Neural cell (in vitro differentiated cells): Measurements from ENCODE around the gene STK32B. TPM values are rescaled to one million over a fixed set of nuclear protein-coding genes. Genes with fewer than 3 reads are reported as not detected.

Experiments
- H2AFZ ChIP-seq: fragments of 200-600, 300-800 bp; sonication (generic), shearing (Covaris generic); 2 replicates; pipeline ENCODE4 v1.6.0; 2014; ENCODE audit warnings: low read depth, mild to moderate bottlenecking, antibody characterized with exemption, low read length, moderate library complexity
- H3F3A ChIP-seq: fragments of 200-600 bp; shearing (Covaris generic); 2 replicates; pipeline ENCODE4 v1.6.1; 2016; ENCODE audit warnings: mild to moderate bottlenecking, moderate library complexity, mixed read lengths, antibody characterized with exemption, low read length; ENCODE audit not compliant: insufficient read depth, poor library complexity, severe bottlenecking
- H3K27ac ChIP-seq: fragments of 200-600, 300-800 bp; sonication (generic), shearing (Covaris generic); 2 replicates; pipeline ENCODE4 v1.5.1; 2014; ENCODE audit warnings: mild to moderate bottlenecking, low read length, moderate library complexity
- H3K27me3 ChIP-seq: fragments of 300-800, 200-600 bp; sonication (generic), shearing (Covaris generic); 2 replicates; pipeline ENCODE4 v1.6.0; 2014; ENCODE audit warnings: mild to moderate bottlenecking, low read depth, low read length, moderate library complexity; ENCODE audit not compliant: insufficient read depth
- H3K36me3 ChIP-seq: fragments of 300-800, 200-600 bp; sonication (generic), shearing (Covaris generic); 2 replicates; pipeline ENCODE4 v1.5.1; 2014; ENCODE audit warnings: mild to moderate bottlenecking, antibody characterized with exemption, low read length, moderate library complexity; ENCODE audit not compliant: insufficient read depth
- H3K4me2 ChIP-seq: fragments of 300-800, 200-600 bp; sonication (generic), shearing (Covaris generic); 2 replicates; pipeline ENCODE4 v1.6.0; 2014; ENCODE audit warnings: mild to moderate bottlenecking, low read length
- H3K4me3 ChIP-seq: fragments of 300-800, 200-600 bp; sonication (generic), shearing (Covaris generic); 2 replicates; pipeline ENCODE4 v1.5.1; 2014; ENCODE audit warnings: mild to moderate bottlenecking, low read length, moderate library complexity
- H3K79me2 ChIP-seq: fragments of 200-600 bp; shearing (Covaris generic); replicated peaks from 2 replicates; pipeline ENCODE4 v1.6.0; 2014; ENCODE audit warnings: mild to moderate bottlenecking, low read length, moderate library complexity; ENCODE audit not compliant: insufficient read depth
- H3K9ac ChIP-seq: fragments of 300-800, 200-600 bp; sonication (generic), shearing (Covaris generic); 2 replicates; pipeline ENCODE4 v1.6.1; 2016; ENCODE audit warnings: mild to moderate bottlenecking, low read length, mixed read lengths
- H3K9me2 ChIP-seq: fragments of 200-600 bp; shearing (Covaris generic); 2 replicates; pipeline ENCODE4 v1.6.1; 2016; ENCODE audit warnings: mild to moderate bottlenecking, low read length, mixed read lengths; ENCODE audit not compliant: insufficient read depth
- H3K9me3 ChIP-seq: fragments of 200-600, 300-800 bp; sonication (generic), shearing (Covaris generic); 2 replicates; pipeline ENCODE4 v1.6.1; 2016; ENCODE audit warnings: mild to moderate bottlenecking, mixed run types, low read length, moderate library complexity, mixed read lengths
- H4K20me1 ChIP-seq: fragments of 200-600 bp; shearing (Covaris generic); 2 replicates; pipeline ENCODE4 v1.6.1; 2016; ENCODE audit warnings: mild to moderate bottlenecking, mixed run types; ENCODE audit not compliant: insufficient read depth
- EP300 ChIP-seq: fragments of 450-650 bp; conservative IDR thresholded peaks from 2 replicates; pipeline ENCODE4 v1.6.1; 2014; ENCODE audit warnings: antibody characterized with exemption, mild to moderate bottlenecking, moderate library complexity; ENCODE audit not compliant: poor library complexity, severe bottlenecking
- EZH2 ChIP-seq: fragments of 200-600, 300-800 bp; shearing (Covaris generic), sonication (generic); IDR thresholded peaks from 2 replicates; pipeline ENCODE4 v1.6.1; 2014; ENCODE audit warnings: antibody characterized with exemption, low read length, borderline replicate concordance, mild to moderate bottlenecking; ENCODE audit not compliant: insufficient read depth, poor library complexity, severe bottlenecking
- MXI1 ChIP-seq: fragments of 450-650 bp; conservative IDR thresholded peaks from 2 replicates; pipeline ENCODE4 v1.6.1; 2014; ENCODE audit warnings: antibody characterized with exemption, mild to moderate bottlenecking; ENCODE audit not compliant: poor library complexity, severe bottlenecking
- POLR2AphosphoS5 ChIP-seq: IDR thresholded peaks from 2 replicates; pipeline ENCODE4 v1.6.1; 2012
- RAD21 ChIP-seq: fragments of 450-650 bp; conservative IDR thresholded peaks from 2 replicates; pipeline ENCODE4 v1.6.1; 2014; ENCODE audit warnings: antibody characterized with exemption, mild to moderate bottlenecking, moderate library complexity
- SMC3 ChIP-seq: fragments of 450-650 bp; conservative IDR thresholded peaks from 2 replicates; pipeline ENCODE4 v1.6.1; 2014; ENCODE audit warnings: antibody characterized with exemption, mild to moderate bottlenecking, moderate library complexity; ENCODE audit not compliant: poor library complexity
- TAF1 ChIP-seq: IDR thresholded peaks from 2 replicates; pipeline ENCODE4 v1.6.1; 2012; ENCODE audit warnings: low read depth
- polyA plus RNA-seq: library from polyadenylated mRNA; depleted of rRNA; stranded (reverse); fragments of >200 nt; gene quantifications from 2 replicates; pipeline ENCODE4 v1.2.3, GENCODE V29; 2014
- TF ChIP-seq, protein P1 (sequence below): fragments of 450-650 bp; IDR thresholded peaks from 2 replicates; pipeline ENCODE4 v1.5.1; 2014; ENCODE audit warnings: antibody characterized with exemption, mild to moderate bottlenecking, moderate library complexity; ENCODE audit not compliant: poor library complexity, severe bottlenecking
- TF ChIP-seq, protein P2 (sequence below): IDR thresholded peaks from 2 replicates; pipeline ENCODE4 v1.6.1; 2012; ENCODE audit warnings: borderline replicate concordance

The STK32B gene
- polyA plus RNA-seq, 1 donor from 2014 or later: 42.8 TPM

- H3K36me3 ChIP-seq: peaks cover 3% of the 10 kb centered on the region
- no peaks in the 10 kb centered on the region for H3F3A ChIP-seq
- no peaks in the 10 kb centered on the region for H4K20me1 ChIP-seq
- no peaks in the 10 kb centered on the region for H3K79me2 ChIP-seq
- no peaks in the 10 kb centered on the region for H3K27me3 ChIP-seq
- H3K4me3 ChIP-seq: no peak overlapping the region
- H3K4me2 ChIP-seq: no peak overlapping the region
- no peak overlapping the region for H2AFZ ChIP-seq
- H3K9ac ChIP-seq: no peak overlapping the region
- no peaks in the 10 kb centered on the region for H3K9me2 ChIP-seq
- TF ChIP-seq EZH2 (no peak), MXI1 (no peak), EP300 (no peak), TAF1 (no peak), POLR2AphosphoS5 (no peak), SMC3 (no peak), RAD21 (no peak)
- TF ChIP-seq, protein P1, sequence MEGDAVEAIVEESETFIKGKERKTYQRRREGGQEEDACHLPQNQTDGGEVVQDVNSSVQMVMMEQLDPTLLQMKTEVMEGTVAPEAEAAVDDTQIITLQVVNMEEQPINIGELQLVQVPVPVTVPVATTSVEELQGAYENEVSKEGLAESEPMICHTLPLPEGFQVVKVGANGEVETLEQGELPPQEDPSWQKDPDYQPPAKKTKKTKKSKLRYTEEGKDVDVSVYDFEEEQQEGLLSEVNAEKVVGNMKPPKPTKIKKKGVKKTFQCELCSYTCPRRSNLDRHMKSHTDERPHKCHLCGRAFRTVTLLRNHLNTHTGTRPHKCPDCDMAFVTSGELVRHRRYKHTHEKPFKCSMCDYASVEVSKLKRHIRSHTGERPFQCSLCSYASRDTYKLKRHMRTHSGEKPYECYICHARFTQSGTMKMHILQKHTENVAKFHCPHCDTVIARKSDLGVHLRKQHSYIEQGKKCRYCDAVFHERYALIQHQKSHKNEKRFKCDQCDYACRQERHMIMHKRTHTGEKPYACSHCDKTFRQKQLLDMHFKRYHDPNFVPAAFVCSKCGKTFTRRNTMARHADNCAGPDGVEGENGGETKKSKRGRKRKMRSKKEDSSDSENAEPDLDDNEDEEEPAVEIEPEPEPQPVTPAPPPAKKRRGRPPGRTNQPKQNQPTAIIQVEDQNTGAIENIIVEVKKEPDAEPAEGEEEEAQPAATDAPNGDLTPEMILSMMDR: no peak
- TF ChIP-seq, protein P2, sequence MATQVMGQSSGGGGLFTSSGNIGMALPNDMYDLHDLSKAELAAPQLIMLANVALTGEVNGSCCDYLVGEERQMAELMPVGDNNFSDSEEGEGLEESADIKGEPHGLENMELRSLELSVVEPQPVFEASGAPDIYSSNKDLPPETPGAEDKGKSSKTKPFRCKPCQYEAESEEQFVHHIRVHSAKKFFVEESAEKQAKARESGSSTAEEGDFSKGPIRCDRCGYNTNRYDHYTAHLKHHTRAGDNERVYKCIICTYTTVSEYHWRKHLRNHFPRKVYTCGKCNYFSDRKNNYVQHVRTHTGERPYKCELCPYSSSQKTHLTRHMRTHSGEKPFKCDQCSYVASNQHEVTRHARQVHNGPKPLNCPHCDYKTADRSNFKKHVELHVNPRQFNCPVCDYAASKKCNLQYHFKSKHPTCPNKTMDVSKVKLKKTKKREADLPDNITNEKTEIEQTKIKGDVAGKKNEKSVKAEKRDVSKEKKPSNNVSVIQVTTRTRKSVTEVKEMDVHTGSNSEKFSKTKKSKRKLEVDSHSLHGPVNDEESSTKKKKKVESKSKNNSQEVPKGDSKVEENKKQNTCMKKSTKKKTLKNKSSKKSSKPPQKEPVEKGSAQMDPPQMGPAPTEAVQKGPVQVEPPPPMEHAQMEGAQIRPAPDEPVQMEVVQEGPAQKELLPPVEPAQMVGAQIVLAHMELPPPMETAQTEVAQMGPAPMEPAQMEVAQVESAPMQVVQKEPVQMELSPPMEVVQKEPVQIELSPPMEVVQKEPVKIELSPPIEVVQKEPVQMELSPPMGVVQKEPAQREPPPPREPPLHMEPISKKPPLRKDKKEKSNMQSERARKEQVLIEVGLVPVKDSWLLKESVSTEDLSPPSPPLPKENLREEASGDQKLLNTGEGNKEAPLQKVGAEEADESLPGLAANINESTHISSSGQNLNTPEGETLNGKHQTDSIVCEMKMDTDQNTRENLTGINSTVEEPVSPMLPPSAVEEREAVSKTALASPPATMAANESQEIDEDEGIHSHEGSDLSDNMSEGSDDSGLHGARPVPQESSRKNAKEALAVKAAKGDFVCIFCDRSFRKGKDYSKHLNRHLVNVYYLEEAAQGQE: no peak
- no peaks in the 10 kb centered on the region for H3K9me3 ChIP-seq
- no peak overlapping the region for H3K27ac ChIP-seq
Observed at GRCh38 chr4:5421416-5421815, 370.1 kb downstream of the STK32B start.

DNA sequence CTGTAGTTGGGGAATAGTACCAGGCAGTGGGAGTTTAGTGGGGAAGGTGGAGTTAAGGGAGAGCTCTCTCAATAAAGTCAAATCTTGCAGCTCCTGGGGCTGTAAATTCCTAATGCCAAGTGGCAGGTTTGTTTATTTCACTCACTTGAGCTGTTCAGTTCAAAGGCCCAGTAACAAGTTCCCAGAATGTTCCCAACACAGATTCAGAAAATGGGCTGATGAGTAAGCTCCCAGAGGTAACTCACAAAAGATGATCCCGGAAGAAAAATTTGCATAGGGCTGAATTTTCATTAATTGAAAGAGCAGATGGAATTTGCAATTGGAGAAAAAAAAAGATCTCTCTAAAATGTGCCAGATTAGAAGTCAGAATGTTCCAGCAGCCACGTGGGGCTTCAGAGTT lies 370.9 kb downstream of the STK32B start:
- no peak overlapping the region for H3K27ac ChIP-seq
- no peak overlapping the region for H3K4me2 ChIP-seq
- no peak overlapping the region for H3K9ac ChIP-seq
- no peaks in the 10 kb centered on the region for H4K20me1 ChIP-seq
- no peaks in the 10 kb centered on the region for H3K36me3 ChIP-seq
- no peaks in the 10 kb centered on the region for H3F3A ChIP-seq
- H3K79me2 ChIP-seq: no peaks in the 10 kb centered on the region
- H3K9me2 ChIP-seq: no peaks in the 10 kb centered on the region
- no peaks in the 10 kb centered on the region for H3K27me3 ChIP-seq
- no peak for TF ChIP-seq POLR2AphosphoS5
- no peak for TF ChIP-seq SMC3
- no peak for TF ChIP-seq EZH2
- TF ChIP-seq, protein P1: no peak
- no peak for TF ChIP-seq MXI1
- no peak for TF ChIP-seq EP300
- TF ChIP-seq, protein P2: no peak
- no peak for TF ChIP-seq RAD21
- no peak for TF ChIP-seq TAF1
- no peak overlapping the region for H3K4me3 ChIP-seq
- no peak overlapping the region for H2AFZ ChIP-seq
- no peaks in the 10 kb centered on the region for H3K9me3 ChIP-seq
